SK-N-SH (cell line): Measurements from ENCODE around the gene TTC38. TPM values are rescaled to one million over a fixed set of nuclear protein-coding genes. Genes with fewer than 3 reads are reported as not detected.

ENCODE experiments used
- CTCF ChIA-PET: fragments of 300-600, 350-600 bp; formaldehyde crosslinking; extraction: SDS; loops from one replicate; lab custom pipeline; 2021; lab: Yijun Ruan, JAX
- POLR2A ChIA-PET: fragments of 350-600 bp; sonication (Branson Sonifier 250); formaldehyde crosslinking; extraction: SDS; loops from one replicate; lab custom pipeline; 2020; ENCODE audit warnings: antibody characterized with exemption, inconsistent platforms; lab: Yijun Ruan, JAX
- DNase-seq: peaks from one replicate; pipeline ENCODE4 v3.0.0; 2012
- H2AFZ ChIP-seq: fragments of 200-600 bp; sonication (generic); 2 replicates; pipeline ENCODE4 v1.8.1; 2016; ENCODE audit warnings: antibody characterized with exemption, mild to moderate bottlenecking, low read depth
- H3F3A ChIP-seq: fragments of 200-600 bp; sonication (generic); replicated peaks from 2 replicates; pipeline ENCODE3; 2016; ENCODE audit warnings: antibody characterized with exemption, mild to moderate bottlenecking; ENCODE audit not compliant: insufficient read depth
- H3K27ac ChIP-seq, 2 experiments: fragments of 200-500 bp in 1 of 2; fragments of 200-600 bp in 1 of 2; sonication (Bioruptor generic) in 1 of 2; sonication (generic), shearing (Covaris generic) in 1 of 2; 2 replicates each; pipeline versions ENCODE4 v1.5.1 to v1.6.1; 2014 to 2016; ENCODE audit warnings: low read depth in 2 of 2, inconsistent platforms in 1 of 2, low read length in 1 of 2, mild to moderate bottlenecking in 1 of 2, mixed read lengths in 1 of 2
- H3K27me3 ChIP-seq: fragments of 200-600 bp; sonication (generic), shearing (Covaris generic); 2 replicates; pipeline ENCODE4 v1.6.1; 2016; ENCODE audit warnings: mixed run types; ENCODE audit not compliant: insufficient read depth
- H3K36me3 ChIP-seq, 2 experiments: fragments of 200-500 bp in 1 of 2; fragments of 200-600 bp in 1 of 2; sonication (Bioruptor generic) in 1 of 2; sonication (generic) in 1 of 2; replicated peaks in 1 of 2; 2 replicates each; pipeline versions ENCODE3 to v1.5.1; 2014 to 2016; ENCODE audit warnings: low read length in 1 of 2, mild to moderate bottlenecking in 1 of 2; ENCODE audit not compliant: insufficient read depth in 2 of 2, control insufficient read depth in 1 of 2
- H3K4me1 ChIP-seq, 2 experiments: fragments of 200-500 bp in 1 of 2; fragments of 200-600 bp in 1 of 2; sonication (Bioruptor generic) in 1 of 2; sonication (generic), shearing (Covaris generic) in 1 of 2; 2 replicates each; pipeline versions ENCODE4 v1.5.1 to v1.6.1; 2014 to 2016; ENCODE audit warnings: low read depth in 1 of 2, low read length in 1 of 2, mixed run types in 1 of 2; ENCODE audit not compliant: insufficient read depth in 2 of 2, control insufficient read depth in 1 of 2
- H3K4me2 ChIP-seq: fragments of 200-600 bp; sonication (generic), shearing (Covaris generic); 2 replicates; pipeline ENCODE4 v1.6.1; 2017; ENCODE audit warnings: mixed run types
- H3K4me3 ChIP-seq, 2 experiments: fragments of 200-500 bp in 1 of 2; fragments of 200-600 bp in 1 of 2; sonication (Bioruptor generic) in 1 of 2; sonication (generic), shearing (Covaris generic) in 1 of 2; 2 replicates each; pipeline versions ENCODE4 v1.5.1 to v1.8.1; 2014 to 2016; ENCODE audit warnings: low read depth in 2 of 2, inconsistent platforms in 1 of 2, low read length in 1 of 2, mild to moderate bottlenecking in 1 of 2, mixed read lengths in 1 of 2, moderate library complexity in 1 of 2
- H3K79me2 ChIP-seq: fragments of 200-600 bp; sonication (generic); 2 replicates; pipeline ENCODE4 v1.8.1; 2017; ENCODE audit warnings: mild to moderate bottlenecking; ENCODE audit not compliant: insufficient read depth
- H3K9ac ChIP-seq: fragments of 200-600 bp; sonication (generic); 2 replicates; pipeline ENCODE4 v1.6.1; 2017; ENCODE audit warnings: mixed run types
- H3K9me2 ChIP-seq: fragments of 200-600 bp; sonication (generic); 2 replicates; pipeline ENCODE4 v1.6.1; 2017; ENCODE audit warnings: mixed run types
- H3K9me3 ChIP-seq: fragments of 200-600 bp; sonication (generic); 2 replicates; pipeline ENCODE4 v1.6.1; 2017; ENCODE audit warnings: mixed run types, mild to moderate bottlenecking, moderate library complexity
- H4K20me1 ChIP-seq: fragments of 200-600 bp; sonication (generic); 2 replicates; pipeline ENCODE4 v1.6.1; 2017; ENCODE audit warnings: mild to moderate bottlenecking, mixed run types; ENCODE audit not compliant: insufficient read depth
- ELF1 ChIP-seq: IDR thresholded peaks from 2 replicates; pipeline ENCODE4 v1.4.0; 2012
- EP300 ChIP-seq, 2 experiments: IDR thresholded peaks; 2 replicates each; pipeline versions ENCODE4 v1.4.0 to v1.6.1; 2012; ENCODE audit warnings: borderline replicate concordance in 1 of 2, low read depth in 1 of 2, low read length in 1 of 2
- EZH2phosphoT487 ChIP-seq: fragments of 200-600 bp; sonication (generic); IDR thresholded peaks from 2 replicates; pipeline ENCODE4 v1.6.1; 2017; ENCODE audit warnings: low read depth, mixed run types, mild to moderate bottlenecking, antibody characterized with exemption, moderate library complexity, borderline replicate concordance
- FOSL2 ChIP-seq: IDR thresholded peaks from 2 replicates; pipeline ENCODE4 v1.4.0; 2012; ENCODE audit warnings: low read depth, mild to moderate bottlenecking, moderate library complexity, borderline replicate concordance
- FOXJ3 ChIP-seq: sonication (generic); formaldehyde crosslinking; IDR thresholded peaks from 2 replicates; pipeline ENCODE4 v1.5.1; 2020; ENCODE audit warnings: mild to moderate bottlenecking, missing genetic modification reagents
- FOXM1 ChIP-seq: IDR thresholded peaks from 2 replicates; pipeline ENCODE4 v1.4.0; 2012; ENCODE audit warnings: low read depth, mild to moderate bottlenecking
- GABPA ChIP-seq: IDR thresholded peaks from 2 replicates; pipeline ENCODE4 v1.4.0; 2012; ENCODE audit warnings: low read depth, mild to moderate bottlenecking
- IRF3 ChIP-seq: fragments of 150-350 bp; IDR thresholded peaks from 2 replicates; pipeline ENCODE4 v1.6.1; 2016; ENCODE audit warnings: mild to moderate bottlenecking, low read depth, low read length
- JUND ChIP-seq: IDR thresholded peaks from 2 replicates; pipeline ENCODE4 v1.4.0; 2012
- MAX ChIP-seq: IDR thresholded peaks from 2 replicates; pipeline ENCODE4 v1.4.0; 2012; ENCODE audit warnings: low read depth
- MEF2A ChIP-seq: IDR thresholded peaks from 2 replicates; pipeline ENCODE4 v1.4.0; 2012; ENCODE audit warnings: low read depth, borderline replicate concordance
- NFIC ChIP-seq: IDR thresholded peaks from 2 replicates; pipeline ENCODE4 v1.4.0; 2012; ENCODE audit warnings: borderline replicate concordance
- PBX3 ChIP-seq: IDR thresholded peaks from 2 replicates; pipeline ENCODE4; 2012
- POLR2AphosphoS5 ChIP-seq: IDR thresholded peaks from 2 replicates; pipeline ENCODE4 v1.6.1; 2012; ENCODE audit warnings: low read depth, low read length
- RAD21 ChIP-seq: IDR thresholded peaks from 2 replicates; pipeline ENCODE4 v1.6.1; 2012; ENCODE audit warnings: mild to moderate bottlenecking, low read length
- RFX5 ChIP-seq: IDR thresholded peaks from 2 replicates; pipeline ENCODE4 v1.6.1; 2012; ENCODE audit warnings: mild to moderate bottlenecking, improper control_type of control experiment, low read length
- RXRA ChIP-seq: IDR thresholded peaks from 2 replicates; pipeline ENCODE4 v1.4.0; 2012; ENCODE audit warnings: low read depth, mild to moderate bottlenecking, borderline replicate concordance
- TAF1 ChIP-seq: IDR thresholded peaks from 2 replicates; pipeline ENCODE4 v1.6.1; 2012; ENCODE audit warnings: low read depth, mild to moderate bottlenecking, low read length, moderate library complexity, borderline replicate concordance
- TCF12 ChIP-seq: IDR thresholded peaks from 2 replicates; pipeline ENCODE4 v1.4.0; 2012
- ZBTB33 ChIP-seq: IDR thresholded peaks from 2 replicates; pipeline ENCODE4 v1.4.0; 2012; ENCODE audit warnings: low read depth, borderline replicate concordance
- WGBS: methylation state at CpG from one replicate; pipeline ENCODE4 v1.1.6; 2017; ENCODE audit warnings: low lambda C conversion rate; 5-methylcytosine and 5-hydroxymethylcytosine counted together
- polyA plus RNA-seq, 3 experiments: library from polyadenylated mRNA; depleted of rRNA; stranded (reverse); fragments of >200 nt; gene quantifications; 2 replicates each; pipeline ENCODE4 v1.2.3, GENCODE V29; 2012

Gene TTC38
- polyA plus RNA-seq, 1 of the 3 experiments (the other 2 are of a cell fraction), result 24.0 TPM

- Histone ChIP-seq H2AFZ (no peak overlapping the region), H3F3A (no peaks in the 10 kb centered on the region), H4K20me1 (no peaks in the 10 kb centered on the region), H3K9ac (no peak overlapping the region), H3K27me3 (no peaks in the 10 kb centered on the region), H3K36me3 (peaks cover 9 to 41% of the 10 kb centered on the region in 2 experiments), H3K79me2 (no peaks in the 10 kb centered on the region), H3K9me3 (no peaks in the 10 kb centered on the region)
- CTCF ChIA-PET, result interaction anchor here (0.6 to 1.5 kb wide), 2 partner anchors 134 to 163 kb away, joined by 3 to 4 read pairs; no protein-coding TSS in a partner anchor
- POLR2A ChIA-PET, result interaction anchor here (2.9 kb wide), 1 partner anchor 10 kb away, joined by 8 read pairs; the partner anchor contains the start of gene GTSE1
- no peak for DNase-seq
- TF ChIP-seq GABPA, result no peak
- no peak for TF ChIP-seq IRF3
- TF ChIP-seq FOSL2, result no peak
- TF ChIP-seq ZBTB33, result no peak
- TF ChIP-seq EZH2phosphoT487, result no peak
- TF ChIP-seq ELF1, result no peak
- TF ChIP-seq RAD21, result no peak
- TF ChIP-seq NFIC, result no peak
- TF ChIP-seq RFX5, result no peak
- no peak for TF ChIP-seq MEF2A
- TF ChIP-seq PBX3, result no peak
- TF ChIP-seq, all 33 proteins: peak for 0
- WGBS, result 95% methylated on average over 3 of the region's 3 CpGs
- H3K4me1 ChIP-seq, result no peaks in the 10 kb centered on the region
- H3K4me2 ChIP-seq, result no peak overlapping the region
- H3K27ac ChIP-seq, result no peak overlapping the region
- no peak overlapping the region for H3K4me3 ChIP-seq
- no peaks in the 10 kb centered on the region for H3K9me2 ChIP-seq
Observed at GRCh38 chr22:46286006-46286405, 18.2 kb downstream of the TTC38 start.

GRCh38 chr22:46286941-46287872 is 19.4 kb downstream of the TTC38 start:
- Histone ChIP-seq H3K36me3 (peaks cover 16 to 33% of the 10 kb centered on the region in 2 experiments), H3K27me3 (no peaks in the 10 kb centered on the region), H3K79me2 (no peaks in the 10 kb centered on the region), H3F3A (no peaks in the 10 kb centered on the region), H3K4me1 (no peaks in the 10 kb centered on the region), H3K9ac (no peak overlapping the region), H3K9me3 (no peaks in the 10 kb centered on the region), H3K4me3 (no peak overlapping the region), H3K27ac (no peak overlapping the region), H3K4me2 (no peak overlapping the region), H3K9me2 (no peaks in the 10 kb centered on the region), H2AFZ (no peak overlapping the region), H4K20me1 (no peaks in the 10 kb centered on the region)
- ChIA-PET POLR2A (interaction anchor here (2.9 kb wide), 1 partner anchor 9 kb away, joined by 8 read pairs; the partner anchor contains the start of gene GTSE1), CTCF (no interaction called here)
- no peak for DNase-seq
- 92% methylated on average over 10 of the region's 15 CpGs for WGBS
- TF ChIP-seq JUND, result no peak
- no peak for TF ChIP-seq NFIC
- TF ChIP-seq TAF1, result no peak
- TF ChIP-seq FOSL2, result no peak
- no peak for TF ChIP-seq FOXM1
- no peak for TF ChIP-seq ZBTB33
- no peak for TF ChIP-seq MAX
- no peak for TF ChIP-seq RFX5
- no peak for TF ChIP-seq FOXJ3 (CRISPR knock-in tag)
- no peak for TF ChIP-seq POLR2AphosphoS5
- no peak for TF ChIP-seq TCF12
- no peak for TF ChIP-seq RXRA
- TF ChIP-seq EP300 (IDR thresholded peaks at IDR 0.05; ENCODE audit: borderline replicate concordance in 1 of 2, low read depth in 1 of 2, low read length in 1 of 2), result no peak
- TF ChIP-seq MEF2A, result no peak
- TF ChIP-seq GABPA, result no peak
